SK-N-MC (cell line): ENCODE results near the gene GSK3B.

Experiments used
- EZH2 ChIP-seq: fragments of 200-600 bp; sonication (generic); IDR thresholded peaks from one replicate; pipeline ENCODE4 v1.6.1; 2017; ENCODE audit warnings: antibody characterized with exemption
- FOXP2 ChIP-seq: optimal IDR thresholded peaks from 2 replicates; pipeline ENCODE3; 2011; ENCODE audit warnings: mild to moderate bottlenecking, moderate library complexity; ENCODE audit not compliant: insufficient read depth; ENCODE audit errors: extremely low read length, control extremely low read depth
- POLR2AphosphoS5 ChIP-seq: IDR thresholded peaks from 2 replicates; pipeline ENCODE4 v1.6.1; 2012; ENCODE audit warnings: mild to moderate bottlenecking, low read depth, low read length, borderline replicate concordance

GRCh38 chr3:119884161-119884557 is 210.1 kb downstream of the GSK3B start:
- TF ChIP-seq POLR2AphosphoS5 (no peak), EZH2 (no peak), FOXP2 (no peak)
